ENCODE data around the gene FGGY.
"Not testable (repeated sequence)": the region's sequence is repeated elsewhere in the genome, so short reads cannot be mapped to it uniquely, and the experiment has no call there.

Gene FGGY

GRCh38 chr1:59556802-59557548 is 260.1 kb downstream of the FGGY start:
- no peak for DNase-seq

DNA sequence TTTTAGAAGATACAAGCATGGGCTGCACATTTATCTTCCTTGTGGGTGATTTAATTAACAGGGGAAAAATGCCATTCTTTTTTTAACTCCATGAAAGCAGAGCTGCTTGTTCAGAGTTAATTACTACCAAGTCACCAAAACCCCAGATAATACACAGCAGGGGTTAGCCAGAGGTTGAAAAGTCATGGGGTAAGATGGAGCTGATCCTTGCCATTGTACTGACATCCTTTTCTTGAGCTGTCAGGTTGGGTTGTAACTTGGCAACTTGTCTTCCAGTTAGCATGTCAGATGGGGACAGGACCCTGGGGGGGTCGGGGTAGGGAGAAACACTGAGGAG is 260.6 kb downstream of the FGGY start:
- DNase-seq: no peak

DNA sequence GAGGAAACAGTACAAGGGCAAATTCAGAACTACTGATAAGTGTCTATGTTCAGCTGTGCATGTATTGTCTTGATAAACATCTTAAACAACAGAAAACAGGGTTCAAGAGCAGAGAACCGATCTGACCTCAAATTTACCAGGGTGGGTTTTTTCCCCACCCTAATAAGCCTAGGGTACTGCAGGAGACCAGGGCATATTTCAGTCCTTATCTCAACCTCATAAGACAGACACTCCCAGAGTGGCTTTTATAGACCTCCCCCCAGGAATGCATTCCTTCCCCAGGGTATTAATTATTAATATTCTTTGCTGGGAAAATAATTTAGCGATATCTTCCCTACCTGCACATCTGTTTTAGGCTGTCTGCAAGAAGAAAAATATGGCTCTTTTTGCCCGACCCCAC is 261.7 kb downstream of the FGGY start:
- not testable (repeated sequence) for DNase-seq

DNA sequence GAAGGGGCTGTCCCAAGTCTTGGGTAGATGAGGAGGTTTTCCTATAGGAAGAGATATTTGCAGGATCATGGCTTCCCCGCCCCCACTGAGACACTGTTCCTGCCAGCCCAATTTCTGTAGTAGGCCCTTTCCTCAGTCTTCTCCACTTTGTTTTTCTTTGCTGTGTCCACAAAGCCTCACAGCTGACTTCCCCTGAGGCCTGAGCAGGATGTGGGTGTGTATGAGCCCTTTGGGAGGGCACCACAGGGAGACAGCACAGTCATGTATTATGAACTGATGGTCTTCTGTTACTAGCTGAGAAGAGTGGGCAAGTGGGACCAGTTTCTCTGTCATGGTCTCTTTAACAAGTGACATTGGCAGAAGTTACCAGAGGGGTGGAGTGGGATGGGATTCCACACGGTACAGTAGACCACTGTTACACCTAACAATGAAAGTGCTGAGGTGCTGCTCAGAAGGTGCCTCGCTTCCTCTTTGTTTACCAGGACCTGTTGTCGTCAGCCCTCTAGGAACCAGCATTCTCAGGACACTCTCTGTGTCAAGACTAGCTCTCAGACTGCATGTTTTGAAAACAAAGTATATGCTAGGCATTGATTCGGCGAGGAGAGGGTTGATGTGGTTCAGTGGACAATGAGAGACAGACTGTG is 264.0 kb downstream of the FGGY start:
- no peak for DNase-seq

DNA sequence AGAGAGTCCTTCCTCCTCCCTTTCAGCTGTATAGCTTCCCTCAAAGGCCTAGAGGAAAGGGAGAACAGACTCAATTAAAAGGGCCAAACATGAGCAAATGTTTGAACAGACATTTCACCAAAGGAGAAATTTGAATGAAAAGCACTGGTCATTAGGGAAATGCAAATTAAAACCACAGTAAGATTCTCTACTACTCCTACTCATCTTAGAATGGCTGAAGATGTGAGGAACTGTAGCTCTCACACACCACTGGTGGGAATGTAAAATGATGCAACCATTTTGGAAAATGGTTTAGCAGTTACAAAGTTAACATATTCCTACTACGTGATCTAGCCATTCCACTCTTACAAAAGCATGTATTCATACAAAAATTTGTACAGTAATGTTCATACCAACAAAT is 264.9 kb downstream of the FGGY start:
- DNase-seq: no peak

GRCh38 chr1:59564192-59564891 is 267.4 kb downstream of the FGGY start:
- no peak for DNase-seq

DNA sequence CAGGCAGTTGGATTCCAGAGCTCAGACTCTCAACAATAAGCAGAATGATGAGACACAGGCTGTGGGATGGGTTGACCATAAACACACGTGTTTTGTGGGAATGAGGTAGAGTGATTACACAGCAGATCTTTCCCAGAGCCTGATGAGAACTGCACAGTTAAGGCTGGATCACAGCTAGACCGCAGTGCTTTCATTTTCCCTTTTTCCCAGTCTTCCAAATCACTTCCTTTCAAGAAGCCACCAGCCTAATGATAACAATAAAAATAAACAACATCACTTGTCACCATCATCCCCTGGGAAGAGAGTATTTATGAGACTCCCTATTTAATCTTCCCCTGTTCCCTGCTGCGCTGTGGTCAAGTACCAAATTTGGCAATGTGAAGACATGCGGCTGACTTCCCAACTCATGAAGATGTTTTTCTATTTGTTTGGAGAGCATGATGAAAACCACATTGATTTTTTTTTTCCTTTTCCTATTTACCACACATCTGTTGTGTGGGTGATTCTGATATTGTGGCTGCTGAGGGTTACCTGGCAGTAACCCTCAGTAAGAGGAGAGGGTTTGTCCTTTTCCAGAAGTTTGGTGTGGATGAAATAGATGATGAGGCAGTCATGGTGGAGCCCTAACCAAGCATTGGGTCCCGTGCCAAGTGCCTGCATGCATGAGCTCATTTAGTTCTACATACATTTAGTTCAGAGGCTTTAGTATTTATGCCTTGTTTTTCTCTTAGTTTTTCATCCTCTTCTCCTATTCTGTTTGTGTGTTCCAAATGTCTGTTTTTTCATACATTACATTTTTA is 268.9 kb downstream of the FGGY start:
- no peak for DNase-seq

DNA sequence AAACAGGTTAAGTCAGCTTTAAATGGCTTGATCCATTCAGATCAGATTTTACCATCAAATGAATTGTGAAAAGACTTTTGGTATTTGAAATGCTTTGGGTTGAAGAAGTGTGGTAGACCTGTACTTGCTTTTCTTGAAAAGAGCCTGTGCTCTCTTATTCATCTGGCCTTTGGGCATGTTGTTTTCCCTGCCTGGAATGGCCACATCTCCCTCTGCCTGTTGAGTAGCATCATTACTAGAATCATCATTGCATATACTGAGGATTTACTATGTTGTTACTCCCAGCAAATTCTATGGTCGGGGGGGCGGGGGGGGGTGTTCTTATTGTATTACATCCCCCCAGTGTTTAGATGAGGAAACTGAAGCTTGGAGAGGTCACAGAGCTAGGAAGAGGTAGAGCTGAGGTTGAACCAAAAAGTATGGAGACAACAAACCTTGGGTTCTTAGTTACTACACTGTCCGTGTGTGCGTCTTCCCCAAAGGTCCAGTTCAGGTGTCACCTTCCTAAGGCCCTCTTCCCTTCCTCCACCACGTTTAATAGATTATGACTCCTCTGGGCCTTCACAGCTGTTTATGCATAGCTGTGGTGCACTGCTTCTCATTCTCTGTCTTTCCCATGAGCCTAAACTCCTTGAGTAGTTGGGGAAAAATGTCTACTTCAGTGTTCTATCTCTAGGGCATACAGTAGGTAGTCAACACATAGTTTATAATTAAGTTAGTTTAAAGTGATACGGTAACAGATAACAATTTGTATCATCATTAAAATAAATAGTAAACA is 271.5 kb downstream of the FGGY start:
- no peak for DNase-seq

- no peak for DNase-seq
These were observed 272.3 kb downstream of the FGGY start for GRCh38 chr1:59569198-59569597.

DNA sequence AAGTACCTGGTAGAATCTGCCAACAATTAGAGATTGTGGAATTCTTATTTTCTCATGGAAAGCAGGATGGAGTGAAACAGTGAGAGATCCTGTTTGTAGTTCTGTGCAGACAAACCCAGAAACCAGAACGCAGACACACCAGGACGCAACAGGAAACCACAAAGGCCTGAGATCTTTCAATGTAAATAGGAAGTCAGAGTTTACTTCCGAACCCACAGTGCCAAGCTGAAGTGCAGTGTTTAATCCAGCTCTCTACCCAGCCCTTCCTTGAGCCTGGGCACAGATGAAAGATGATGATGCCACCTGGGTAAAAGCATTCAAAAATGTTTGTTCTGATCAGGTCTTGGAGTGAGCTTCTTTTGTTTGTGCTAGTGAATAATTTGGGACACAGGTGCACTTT is 273.6 kb downstream of the FGGY start:
- peak; percentile 49 for DNase-seq

- DNase-seq: no peak
These were observed 277.2 kb downstream of the FGGY start for GRCh38 chr1:59574085-59574484.

- no peak for DNase-seq
These were observed 280.9 kb downstream of the FGGY start for GRCh38 chr1:59577774-59578173.

DNA sequence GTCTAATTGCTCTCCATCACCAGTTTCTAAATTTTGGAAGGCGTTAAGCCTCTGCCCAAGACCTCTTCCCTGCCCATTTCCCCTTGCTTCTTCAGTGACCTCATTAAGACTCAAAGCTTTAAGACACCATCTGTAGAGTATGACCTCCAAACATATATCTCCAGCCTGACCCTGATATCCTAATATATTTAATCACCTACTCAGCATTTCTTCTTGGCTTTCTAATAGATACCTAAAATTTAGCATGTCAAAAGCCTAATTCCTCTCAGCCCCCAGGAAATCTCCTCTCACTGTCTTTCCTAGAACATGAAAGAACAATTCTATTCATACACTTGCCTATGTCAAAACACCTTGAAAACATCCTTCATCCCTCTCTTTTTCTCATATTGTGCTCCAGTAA is 282.3 kb downstream of the FGGY start:
- no peak for DNase-seq

- DNase-seq: no peak
These were observed 283.4 kb downstream of the FGGY start for GRCh38 chr1:59580257-59580656.

- not testable (repeated sequence) for DNase-seq
These were observed 295.5 kb downstream of the FGGY start for GRCh38 chr1:59592410-59592809.

DNA sequence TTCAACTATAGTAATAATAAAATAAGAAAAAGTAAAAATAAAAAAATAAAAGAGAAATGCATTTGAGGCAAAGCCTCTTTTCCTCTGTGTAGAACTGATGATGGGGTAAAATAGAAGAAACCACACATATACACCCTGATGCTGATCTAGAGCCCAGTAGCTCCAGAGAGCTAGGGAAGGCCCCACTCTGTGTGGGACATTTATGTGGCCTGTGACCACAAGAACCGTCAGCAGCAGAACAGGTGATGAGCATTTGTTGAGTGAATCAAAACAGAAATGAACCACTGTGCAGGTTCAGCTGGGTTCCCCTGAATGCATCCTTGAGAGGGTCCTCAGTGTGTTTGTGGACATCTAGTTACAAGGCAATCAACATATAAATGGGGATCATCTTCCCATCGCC is 296.0 kb downstream of the FGGY start:
- no peak for DNase-seq

GRCh38 chr1:59593798-59594790 is 297.2 kb downstream of the FGGY start:
- no peak for DNase-seq

GRCh38 chr1:59595774-59596173 is 298.9 kb downstream of the FGGY start:
- DNase-seq: no peak

DNA sequence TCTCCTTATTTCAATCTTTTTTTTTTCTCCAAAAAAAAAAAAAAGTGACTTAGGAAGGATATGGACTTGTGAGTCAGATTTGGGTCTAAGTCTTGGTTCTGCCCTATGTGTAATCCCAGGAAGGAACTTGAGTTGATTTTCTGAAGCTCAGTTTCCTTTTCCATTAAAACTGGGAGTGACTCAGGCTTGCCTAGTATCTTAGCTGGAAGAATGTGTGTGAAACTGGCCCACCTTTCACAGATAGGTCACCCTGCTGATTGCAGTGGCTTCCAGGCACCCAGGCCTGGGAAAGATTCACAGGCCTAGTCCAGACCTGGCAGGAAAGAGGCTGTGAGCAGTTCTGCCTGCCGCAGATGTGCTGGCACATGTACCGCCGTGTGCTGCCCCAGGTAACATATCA is 299.5 kb downstream of the FGGY start:
- no peak for DNase-seq

- no peak for DNase-seq
These were observed 300.1 kb downstream of the FGGY start for GRCh38 chr1:59596956-59597355.

DNA sequence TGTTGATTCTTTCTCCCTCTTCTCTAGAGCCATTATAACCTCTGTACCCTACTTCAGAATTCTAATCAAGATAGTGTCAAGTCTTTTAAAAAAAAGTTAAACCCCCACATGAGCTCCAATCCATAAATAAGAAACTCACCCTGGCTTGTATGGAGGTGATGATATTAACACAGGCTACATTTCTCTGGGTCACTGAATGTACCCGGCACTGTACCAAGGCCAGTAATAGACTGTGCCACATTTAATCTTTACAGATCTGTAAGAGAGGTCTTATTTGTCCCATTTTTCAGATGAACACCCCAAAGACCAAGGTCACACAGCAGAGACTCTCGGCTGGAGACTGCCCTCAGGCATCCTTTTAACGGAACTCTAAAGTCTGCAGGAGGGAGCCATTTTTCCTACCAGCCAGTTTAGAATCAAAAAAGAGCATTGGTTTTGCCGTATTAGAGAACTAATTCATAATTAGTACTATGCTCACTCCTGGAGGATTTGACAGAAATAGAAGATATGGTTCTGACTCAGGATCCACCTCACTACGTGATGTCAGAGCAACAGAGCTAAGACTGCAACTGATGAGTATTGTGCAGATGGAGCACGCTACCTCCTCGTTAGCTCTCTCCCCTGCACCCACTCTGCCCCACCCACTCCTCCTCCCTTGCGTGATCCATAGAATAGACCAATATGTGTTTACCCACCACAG is 300.7 kb downstream of the FGGY start:
- DNase-seq: no peak

Data from NCI-H1105 (cell line).